Peyer's patch (tissue), 4 donors: ENCODE results near the gene RPL18.

ENCODE experiments used
- POLR2A ChIP-seq, 2 donors: fragments of 450-650 bp; IDR thresholded peaks; one replicate each; pipeline ENCODE4 v1.5.1; 2017; ENCODE audit warnings: antibody characterized with exemption in 2 of 2, mild to moderate bottlenecking in 2 of 2, moderate library complexity in 2 of 2
- TF ChIP-seq, protein P1 (sequence below), 6 experiments: fragments of 450-650 bp in 4 of 6; fragments of 200-600 bp in 2 of 6; sonication (generic) in 1 of 6; IDR thresholded peaks; one replicate each; pipeline ENCODE4 v1.5.1; 2017 to 2019; ENCODE audit warnings: antibody characterized with exemption in 6 of 6, mild to moderate bottlenecking in 3 of 6, moderate library complexity in 1 of 6

DNA sequence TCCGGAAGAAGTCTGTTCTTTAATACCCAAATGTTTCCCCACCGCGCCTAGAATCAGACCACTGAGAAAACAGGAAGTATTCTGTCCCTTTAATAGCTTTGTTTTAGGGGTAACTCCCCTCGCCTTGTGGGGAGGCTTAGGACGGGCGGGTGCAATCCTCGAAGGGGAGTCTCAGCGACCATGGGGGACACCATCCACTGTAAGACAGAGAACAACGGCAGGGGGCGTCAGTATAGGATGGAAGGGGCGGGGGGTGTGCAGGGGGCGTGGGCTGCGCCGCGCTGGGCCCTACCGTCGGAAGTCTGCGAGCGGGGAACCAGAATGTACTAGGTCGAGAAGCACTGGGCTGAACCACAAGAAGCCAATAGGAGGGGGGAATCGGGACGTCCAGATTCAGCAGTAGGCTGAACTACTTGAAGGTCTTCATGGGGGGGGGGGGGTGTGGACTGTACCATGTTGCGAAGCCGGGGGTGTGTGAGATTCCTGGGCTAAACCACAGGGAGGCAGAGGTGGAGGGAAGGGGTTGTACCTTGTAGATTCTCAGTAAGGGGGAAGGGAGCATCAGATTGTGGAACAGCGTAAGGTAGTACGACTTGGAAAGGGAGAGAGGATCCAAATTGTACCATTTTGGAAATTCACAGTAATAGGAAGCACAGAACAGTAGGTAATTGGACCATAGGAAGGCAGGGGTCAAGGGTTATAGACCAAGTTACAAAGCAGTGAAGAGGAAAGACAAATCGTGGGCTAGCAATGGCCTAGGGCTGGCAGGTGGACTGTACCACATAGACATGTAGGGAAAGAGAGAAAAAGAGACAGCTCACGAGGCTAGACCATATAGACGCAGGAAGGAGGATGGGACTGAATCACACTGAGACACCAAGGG lies 19.2 kb upstream of the RPL18 start:
- TF ChIP-seq, protein P1, sequence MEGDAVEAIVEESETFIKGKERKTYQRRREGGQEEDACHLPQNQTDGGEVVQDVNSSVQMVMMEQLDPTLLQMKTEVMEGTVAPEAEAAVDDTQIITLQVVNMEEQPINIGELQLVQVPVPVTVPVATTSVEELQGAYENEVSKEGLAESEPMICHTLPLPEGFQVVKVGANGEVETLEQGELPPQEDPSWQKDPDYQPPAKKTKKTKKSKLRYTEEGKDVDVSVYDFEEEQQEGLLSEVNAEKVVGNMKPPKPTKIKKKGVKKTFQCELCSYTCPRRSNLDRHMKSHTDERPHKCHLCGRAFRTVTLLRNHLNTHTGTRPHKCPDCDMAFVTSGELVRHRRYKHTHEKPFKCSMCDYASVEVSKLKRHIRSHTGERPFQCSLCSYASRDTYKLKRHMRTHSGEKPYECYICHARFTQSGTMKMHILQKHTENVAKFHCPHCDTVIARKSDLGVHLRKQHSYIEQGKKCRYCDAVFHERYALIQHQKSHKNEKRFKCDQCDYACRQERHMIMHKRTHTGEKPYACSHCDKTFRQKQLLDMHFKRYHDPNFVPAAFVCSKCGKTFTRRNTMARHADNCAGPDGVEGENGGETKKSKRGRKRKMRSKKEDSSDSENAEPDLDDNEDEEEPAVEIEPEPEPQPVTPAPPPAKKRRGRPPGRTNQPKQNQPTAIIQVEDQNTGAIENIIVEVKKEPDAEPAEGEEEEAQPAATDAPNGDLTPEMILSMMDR (IDR thresholded peaks at IDR 0.05): no peak
- peak; percentile 52 to 70 for TF ChIP-seq POLR2A (IDR thresholded peaks at IDR 0.05)
